Measurements from ENCODE around the gene LAMTOR5.

GRCh38 chr1:110384581-110385321, 22.7 kb downstream of the LAMTOR5 start:
- TF ChIP-seq CTCF (CRISPR knock-in tag; IDR thresholded peaks at IDR 0.05) (no peak), KLF16 (CRISPR knock-in tag; IDR thresholded peaks at IDR 0.05) (no peak), ATF7 (IDR thresholded peaks at IDR 0.05) (no peak), ATF7 (CRISPR knock-in tag; IDR thresholded peaks at IDR 0.05) (no peak), ZNF136 (CRISPR knock-in tag; IDR thresholded peaks at IDR 0.05; ENCODE audit: low read depth) (no peak), CC2D1A (CRISPR knock-in tag; IDR thresholded peaks at IDR 0.05) (no peak), IRF2 (CRISPR knock-in tag; IDR thresholded peaks at IDR 0.05) (no peak), RBAK (CRISPR knock-in tag; IDR thresholded peaks at IDR 0.05) (no peak), PHF8 (CRISPR knock-in tag; IDR thresholded peaks at IDR 0.05) (no peak), MXI1 (IDR thresholded peaks at IDR 0.05; ENCODE audit: borderline replicate concordance, low read depth, low read length) (no peak), BORCS8-MEF2B (CRISPR knock-in tag; IDR thresholded peaks at IDR 0.05) (no peak)
- TF ChIP-seq, protein P1, sequence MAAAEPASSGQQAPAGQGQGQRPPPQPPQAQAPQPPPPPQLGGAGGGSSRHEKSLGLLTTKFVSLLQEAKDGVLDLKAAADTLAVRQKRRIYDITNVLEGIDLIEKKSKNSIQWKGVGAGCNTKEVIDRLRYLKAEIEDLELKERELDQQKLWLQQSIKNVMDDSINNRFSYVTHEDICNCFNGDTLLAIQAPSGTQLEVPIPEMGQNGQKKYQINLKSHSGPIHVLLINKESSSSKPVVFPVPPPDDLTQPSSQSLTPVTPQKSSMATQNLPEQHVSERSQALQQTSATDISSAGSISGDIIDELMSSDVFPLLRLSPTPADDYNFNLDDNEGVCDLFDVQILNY (CRISPR knock-in tag; conservative IDR thresholded peaks at IDR 0.05), result no peak
- TF ChIP-seq, protein P2, sequence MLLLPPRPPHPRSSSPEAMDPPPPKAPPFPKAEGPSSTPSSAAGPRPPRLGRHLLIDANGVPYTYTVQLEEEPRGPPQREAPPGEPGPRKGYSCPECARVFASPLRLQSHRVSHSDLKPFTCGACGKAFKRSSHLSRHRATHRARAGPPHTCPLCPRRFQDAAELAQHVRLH (CRISPR knock-in tag; IDR thresholded peaks at IDR 0.05; ENCODE audit: borderline replicate concordance, low read depth), result no peak
- TF ChIP-seq, protein P3, sequence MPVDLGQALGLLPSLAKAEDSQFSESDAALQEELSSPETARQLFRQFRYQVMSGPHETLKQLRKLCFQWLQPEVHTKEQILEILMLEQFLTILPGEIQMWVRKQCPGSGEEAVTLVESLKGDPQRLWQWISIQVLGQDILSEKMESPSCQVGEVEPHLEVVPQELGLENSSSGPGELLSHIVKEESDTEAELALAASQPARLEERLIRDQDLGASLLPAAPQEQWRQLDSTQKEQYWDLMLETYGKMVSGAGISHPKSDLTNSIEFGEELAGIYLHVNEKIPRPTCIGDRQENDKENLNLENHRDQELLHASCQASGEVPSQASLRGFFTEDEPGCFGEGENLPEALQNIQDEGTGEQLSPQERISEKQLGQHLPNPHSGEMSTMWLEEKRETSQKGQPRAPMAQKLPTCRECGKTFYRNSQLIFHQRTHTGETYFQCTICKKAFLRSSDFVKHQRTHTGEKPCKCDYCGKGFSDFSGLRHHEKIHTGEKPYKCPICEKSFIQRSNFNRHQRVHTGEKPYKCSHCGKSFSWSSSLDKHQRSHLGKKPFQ (CRISPR knock-in tag; IDR thresholded peaks at IDR 0.05; ENCODE audit: insufficient replicate concordance), result no peak

Data from HepG2 (cell line).